Adipose tissue (tissue), 3 donors: ENCODE results near the gene CIT. TPM values are rescaled to one million over a fixed set of nuclear protein-coding genes. Genes with fewer than 3 reads are reported as not detected.
"Not testable (repeated sequence)": the region's sequence is repeated elsewhere in the genome, so short reads cannot be mapped to it uniquely, and the experiment has no call there.

Source experiments
- H3K27ac ChIP-seq: one replicate; pipeline ENCODE4 v1.5.1; 2013; ENCODE audit warnings: low read depth, low read length
- WGBS, 3 donors: extraction: QIAGEN DNeasy Blood & Tissue Kit; methylation state at CpG; one replicate each; pipeline ENCODE4 v1.1.7; 2013; 5-methylcytosine and 5-hydroxymethylcytosine counted together
- polyA plus RNA-seq, 3 donors: library from polyadenylated mRNA; stranded (reverse); fragments of 200-250 nt; gene quantifications; one replicate each; pipeline ENCODE4 v1.2.3, GENCODE V29; 2013
- donor health status: healthy with polysubstance abuse.
- donor health status: Bipolar disorder and iron deficiency.
- donor health status: healthy.

The CIT gene
- polyA plus RNA-seq = under 1 TPM; 0.45 to 0.86 (median 0.67) TPM

- WGBS, 3 donors = 0 to 1% (median 1%) methylated on average over 56 of the region's 56 CpGs
- H3K27ac ChIP-seq = no peak within 1 kb of the TSS
Measured at GRCh38 chr12:119876761-119877638, at the start of gene CIT. Gene CIT (minus strand): TSS chr12:119877320. CDS start chr12:119876168, 1,152 bp downstream.

- no peak overlapping the region for H3K27ac ChIP-seq
Measured at GRCh38 chr12:119925269-119925668, 48.1 kb upstream of the CIT start.

- 88 to 91% (median 91%) methylated on average over 6 of the region's 6 CpGs for WGBS, 3 donors
- H3K27ac ChIP-seq = no peak overlapping the region
Measured at GRCh38 chr12:119920064-119920463, 42.9 kb upstream of the CIT start.

GRCh38 chr12:119915894-119916510 lies 38.9 kb upstream of the CIT start:
- WGBS, 3 donors = 65 to 84% (median 82%) methylated on average over 13 of the region's 13 CpGs
- H3K27ac ChIP-seq = no peak overlapping the region

GRCh38 chr12:119914666-119915065 lies 37.5 kb upstream of the CIT start:
- H3K27ac ChIP-seq = no peak overlapping the region
- 18 to 42% (median 23%) methylated on average over 1 of the region's 1 CpG for WGBS, 3 donors

- 93 to 94% (median 93%) methylated on average over 6 of the region's 6 CpGs for WGBS, 3 donors
- H3K27ac ChIP-seq = no peak overlapping the region
Measured at GRCh38 chr12:119913536-119914330, 36.6 kb upstream of the CIT start.

- 55 to 70% (median 55%) methylated on average over 4 of the region's 4 CpGs for WGBS, 3 donors
- H3K27ac ChIP-seq = no peak overlapping the region
Measured at GRCh38 chr12:119911182-119911581, 34.1 kb upstream of the CIT start.

GRCh38 chr12:119910586-119910985 lies 33.5 kb upstream of the CIT start:
- no peak overlapping the region for H3K27ac ChIP-seq
- WGBS, 3 donors = 87 to 92% (median 88%) methylated on average over 3 to 4 of the region's 4 CpGs

GRCh38 chr12:119902084-119902509 lies 25.0 kb upstream of the CIT start:
- 0 to 3% (median 1%) methylated on average over 5 of the region's 5 CpGs for WGBS, 3 donors
- no peak overlapping the region for H3K27ac ChIP-seq

GRCh38 chr12:119901670-119902069 lies 24.6 kb upstream of the CIT start:
- H3K27ac ChIP-seq = no peak overlapping the region
- 70 to 75% (median 75%) methylated on average over 2 of the region's 2 CpGs for WGBS, 3 donors

- H3K27ac ChIP-seq = no peak overlapping the region
- WGBS, 3 donors = 35 to 61% (median 40%) methylated on average over 1 of the region's 1 CpG
Measured at GRCh38 chr12:119894916-119895315, 17.8 kb upstream of the CIT start.

- not testable (repeated sequence) for H3K27ac ChIP-seq
- WGBS, 3 donors = 32 to 59% (median 48%) methylated on average over 1 of the region's 1 CpG
Measured at GRCh38 chr12:119892611-119893010, 15.5 kb upstream of the CIT start.

- H3K27ac ChIP-seq = no peak overlapping the region
- WGBS, 3 donors = 66 to 72% (median 68%) methylated on average over 3 of the region's 3 CpGs
Measured at GRCh38 chr12:119885549-119885948, 8.4 kb upstream of the CIT start.

- WGBS, 3 donors = 73 to 75% (median 75%) methylated on average over 4 of the region's 4 CpGs
Measured at GRCh38 chr12:119883791-119884190, 6.7 kb upstream of the CIT start.

GRCh38 chr12:119883237-119883636 lies 6.1 kb upstream of the CIT start:
- 81 to 89% (median 83%) methylated on average over 4 of the region's 4 CpGs for WGBS, 3 donors
- no peak overlapping the region for H3K27ac ChIP-seq

More at GRCh38 chr12:119883791-119884190, 6.7 kb upstream of the CIT start:
- H3K27ac ChIP-seq = not testable (repeated sequence)

- H3K27ac ChIP-seq = no peak overlapping the region
- WGBS, 3 donors = 21 to 35% (median 34%) methylated on average over 4 of the region's 4 CpGs
Measured at GRCh38 chr12:119877639-119877948, 474 bp upstream of the CIT start.

GRCh38 chr12:119870457-119870856 lies 6.7 kb downstream of the CIT start:
- H3K27ac ChIP-seq = no peak overlapping the region
- WGBS, 3 donors = 78 to 94% (median 83%) methylated on average over 5 of the region's 5 CpGs

- 70 to 94% (median 73%) methylated on average over 5 of the region's 5 CpGs for WGBS, 3 donors
- H3K27ac ChIP-seq = no peak overlapping the region
Measured at GRCh38 chr12:119869720-119870119, 7.4 kb downstream of the CIT start.

- 79 to 85% (median 80%) methylated on average over 5 of the region's 5 CpGs for WGBS, 3 donors
Measured at GRCh38 chr12:119868992-119869391, 8.1 kb downstream of the CIT start.

More at GRCh38 chr12:119868992-119869391, 8.1 kb downstream of the CIT start:
- no peak overlapping the region for H3K27ac ChIP-seq
